Activated naive CD4-positive, alpha-beta T cell treated with anti-CD3 and anti-CD28 coated beads for 36 hours (primary cell): Measurements from ENCODE around the gene UMODL1. TPM values are rescaled to one million over a fixed set of nuclear protein-coding genes. Genes with fewer than 3 reads are reported as not detected.
"Not testable (repeated sequence)": the region's sequence is repeated elsewhere in the genome, so short reads cannot be mapped to it uniquely, and the experiment has no call there.

ENCODE experiments used
- CTCF ChIA-PET: fragments of 350-600 bp; sonication (Branson Sonifier 250); formaldehyde crosslinking; loops from one replicate; lab custom pipeline; 2021; ENCODE audit warnings: antibody characterized with exemption; lab: Charles Lee
- DNase-seq: peaks from one replicate; pipeline ENCODE4 v3.0.0-alpha.2; 2020
- H3K27ac Mint-ChIP-seq: one replicate; pipeline ENCODE4 v1.8.0; 2021; ENCODE audit warnings: mild to moderate bottlenecking, mixed read lengths
- H3K27me3 Mint-ChIP-seq: one replicate; pipeline ENCODE4 v1.8.0; 2021; ENCODE audit warnings: low read depth, mixed read lengths
- H3K36me3 Mint-ChIP-seq: one replicate; pipeline ENCODE4 v1.8.0; 2021; ENCODE audit warnings: low read depth, mixed read lengths
- H3K4me1 Mint-ChIP-seq: one replicate; pipeline ENCODE4 v1.8.0; 2021; ENCODE audit warnings: low read depth, mixed read lengths
- H3K4me3 Mint-ChIP-seq: one replicate; pipeline ENCODE4 v1.8.0; 2021; ENCODE audit warnings: mild to moderate bottlenecking, moderate library complexity, mixed read lengths
- H3K9me3 Mint-ChIP-seq: one replicate; pipeline ENCODE4 v1.8.0; 2021; ENCODE audit warnings: mixed read lengths
- intact Hi-C: fragments of 100-400 bp; cut with micrococcal nuclease; formaldehyde crosslinking; loops from one replicate; pipeline ENCODE4 v1.15.1; 2023
- total RNA-seq, 2 experiments: library from RNA; stranded (reverse); gene quantifications; one replicate each; pipeline ENCODE4 v1.2.3, GENCODE V29; 2021

UMODL1 gene
- total RNA-seq, 2 experiments from 2014 or later: not detected

DNA sequence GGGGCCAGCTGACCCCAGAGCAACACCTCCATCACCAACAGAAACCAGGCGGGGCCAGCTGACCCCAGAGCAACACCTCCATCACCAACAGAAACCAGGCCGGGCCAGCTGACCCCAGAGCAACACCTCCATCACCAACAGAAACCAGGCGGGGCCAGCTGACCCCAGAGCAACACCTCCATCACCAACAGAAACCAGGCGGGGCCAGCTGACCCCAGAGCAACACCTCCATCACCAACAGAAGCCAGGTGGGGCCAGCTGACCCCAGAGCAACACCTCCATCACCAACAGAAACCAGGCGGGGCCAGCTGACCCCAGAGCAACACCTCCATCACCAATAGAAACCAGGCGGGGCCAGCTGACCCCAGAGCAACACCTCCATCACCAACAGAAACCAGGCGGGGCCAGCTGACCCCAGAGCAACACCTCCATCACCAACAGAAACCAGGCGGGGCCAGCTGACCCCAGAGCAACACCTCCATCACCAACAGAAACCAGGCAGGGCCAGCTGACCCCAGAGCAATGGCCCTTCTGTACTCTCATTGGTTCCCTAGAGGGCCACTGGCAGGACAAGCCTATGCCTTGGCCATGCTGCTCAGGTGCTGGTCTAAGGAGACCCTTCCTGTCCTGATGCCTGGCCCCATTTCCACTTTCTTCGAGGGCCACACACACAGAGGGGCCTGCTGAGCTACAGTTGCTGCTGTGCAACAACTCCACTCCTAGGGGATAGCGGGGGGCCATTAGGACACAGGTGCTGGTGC, 7.3 kb downstream of the UMODL1 start:
- H3K4me3 Mint-ChIP-seq, H3K27me3 Mint-ChIP-seq, H3K9me3 Mint-ChIP-seq, intact Hi-C loops, H3K4me1 Mint-ChIP-seq, DNase-seq, H3K27ac Mint-ChIP-seq, H3K36me3 Mint-ChIP-seq: not testable (repeated sequence)
- CTCF ChIA-PET: interaction anchor here (0.7 kb wide), 1 partner anchor 228 kb away, joined by 5 read pairs; no protein-coding TSS in a partner anchor

DNA sequence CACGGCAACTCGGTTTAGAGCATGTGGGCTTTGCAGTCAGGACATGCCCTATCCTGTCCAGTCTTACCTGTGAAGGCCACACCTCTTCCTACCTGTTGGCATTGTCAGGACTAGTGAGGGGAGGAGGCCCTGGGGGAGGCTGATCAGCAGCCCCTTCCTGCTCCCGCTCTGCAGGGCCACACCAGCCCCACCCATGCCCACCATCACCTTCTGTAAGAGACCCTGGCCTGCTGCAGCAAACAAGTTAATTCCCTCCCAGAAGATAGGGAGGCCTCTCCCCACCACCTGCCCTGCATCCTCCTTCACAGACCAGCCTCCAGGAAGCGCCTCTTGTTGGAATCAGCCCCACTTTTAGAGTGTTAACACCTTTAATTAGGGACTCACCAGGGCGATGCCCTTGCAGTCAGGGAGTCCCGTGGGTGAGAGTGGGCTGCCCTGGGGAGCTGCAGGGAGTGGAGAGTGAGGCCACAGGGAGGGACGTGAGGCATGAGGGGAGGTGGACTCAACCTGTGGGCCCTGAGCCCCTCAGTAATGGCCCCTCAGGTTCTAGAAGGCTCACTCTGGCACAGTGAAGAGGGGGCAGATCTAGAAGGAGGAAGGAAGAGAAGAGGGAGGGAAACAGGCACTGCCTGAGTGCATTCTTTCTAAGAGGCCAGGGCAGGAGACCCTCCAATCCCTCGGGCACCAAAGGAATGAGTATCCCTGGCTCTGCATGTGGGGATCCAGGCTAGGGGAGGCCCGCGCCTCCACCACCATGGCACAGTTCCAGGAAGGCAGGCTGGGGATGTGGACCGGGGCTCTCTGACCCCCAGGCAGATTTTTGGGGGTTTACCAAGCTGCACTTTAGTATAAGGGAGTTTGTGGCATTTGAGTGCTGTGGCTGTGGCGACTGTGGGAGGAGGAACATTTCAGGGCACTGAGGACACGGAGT, 8.2 kb downstream of the UMODL1 start:
- DNase-seq: no peak
- Mint-ChIP-seq H3K36me3 (no peaks in the 10 kb centered on the region), H3K27me3 (no peaks in the 10 kb centered on the region), H3K4me1 (no peaks in the 10 kb centered on the region), H3K27ac (no peak overlapping the region), H3K4me3 (no peak overlapping the region), H3K9me3 (no peaks in the 10 kb centered on the region)
- intact Hi-C loops: no loop called here
- CTCF ChIA-PET: interaction anchor here (1.7 kb wide), 1 partner anchor 28 kb away, joined by 4 read pairs; no protein-coding TSS in a partner anchor

GRCh38 chr21:42079939-42080787, 9.0 kb downstream of the UMODL1 start:
- intact Hi-C loops: no loop called here
- Mint-ChIP-seq H3K4me1 (no peaks in the 10 kb centered on the region), H3K27ac (no peak overlapping the region), H3K9me3 (no peaks in the 10 kb centered on the region), H3K4me3 (no peak overlapping the region), H3K36me3 (no peaks in the 10 kb centered on the region), H3K27me3 (no peaks in the 10 kb centered on the region)
- DNase-seq: no peak
- CTCF ChIA-PET: interaction anchor here (1.7 kb wide), 1 partner anchor 28 kb away, joined by 4 read pairs; no protein-coding TSS in a partner anchor

GRCh38 chr21:42080788-42081083, 9.6 kb downstream of the UMODL1 start:
- Mint-ChIP-seq H3K36me3 (no peaks in the 10 kb centered on the region), H3K4me3 (no peak overlapping the region), H3K4me1 (no peaks in the 10 kb centered on the region), H3K27me3 (no peaks in the 10 kb centered on the region), H3K27ac (no peak overlapping the region), H3K9me3 (no peaks in the 10 kb centered on the region)
- CTCF ChIA-PET: interaction anchor here (1.7 kb wide), 1 partner anchor 27 kb away, joined by 4 read pairs; no protein-coding TSS in a partner anchor
- intact Hi-C loops: no loop called here
- DNase-seq: no peak

DNA sequence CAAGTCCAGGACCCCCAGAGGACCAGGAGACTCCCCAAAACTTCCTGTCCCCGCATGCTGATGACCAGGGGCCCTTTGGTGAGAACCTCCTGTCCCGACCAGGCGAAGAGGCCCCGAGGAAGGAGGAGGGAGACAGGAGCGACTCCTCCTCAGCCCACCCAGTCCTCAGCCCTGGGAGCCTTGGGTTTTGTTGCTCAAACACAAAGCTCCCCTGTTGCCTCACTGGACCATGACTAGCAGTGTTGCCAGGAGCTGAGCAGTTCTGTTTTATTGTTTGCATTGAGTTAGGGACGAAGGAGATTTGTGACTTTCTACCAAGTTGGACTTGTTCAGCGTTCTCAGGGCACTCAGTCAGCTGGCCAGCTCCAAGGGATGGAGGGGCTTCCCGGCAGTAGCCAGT, 10.0 kb downstream of the UMODL1 start:
- DNase-seq: no peak
- H3K4me3 Mint-ChIP-seq: no peak overlapping the region
- H3K4me1 Mint-ChIP-seq: no peaks in the 10 kb centered on the region
- CTCF ChIA-PET: interaction anchor here (1.7 kb wide), 1 partner anchor 27 kb away, joined by 4 read pairs; no protein-coding TSS in a partner anchor
- H3K36me3 Mint-ChIP-seq: no peaks in the 10 kb centered on the region
- H3K27me3 Mint-ChIP-seq: no peaks in the 10 kb centered on the region
- no peaks in the 10 kb centered on the region for H3K9me3 Mint-ChIP-seq
- intact Hi-C loops: no loop called here
- H3K27ac Mint-ChIP-seq: no peak overlapping the region

GRCh38 chr21:42081931-42082381, 10.8 kb downstream of the UMODL1 start:
- no peak overlapping the region for H3K4me3 Mint-ChIP-seq
- H3K36me3 Mint-ChIP-seq: no peaks in the 10 kb centered on the region

GRCh38 chr21:42082501-42083360, 11.6 kb downstream of the UMODL1 start:
- Mint-ChIP-seq H3K27me3 (no peaks in the 10 kb centered on the region), H3K36me3 (no peaks in the 10 kb centered on the region), H3K9me3 (no peaks in the 10 kb centered on the region), H3K27ac (no peak overlapping the region), H3K4me1 (no peaks in the 10 kb centered on the region), H3K4me3 (no peak overlapping the region)
- intact Hi-C loops: no loop called here
- DNase-seq: no peak
- CTCF ChIA-PET: interaction anchor here (1.5 kb wide), 1 partner anchor 25 kb away, joined by 5 read pairs; no protein-coding TSS in a partner anchor

More at GRCh38 chr21:42081931-42082381, 10.8 kb downstream of the UMODL1 start:
- intact Hi-C loops: no loop called here
- no peaks in the 10 kb centered on the region for H3K4me1 Mint-ChIP-seq
- DNase-seq: no peak
- no peaks in the 10 kb centered on the region for H3K27me3 Mint-ChIP-seq
- H3K9me3 Mint-ChIP-seq: no peaks in the 10 kb centered on the region
- CTCF ChIA-PET: interaction anchor here (1.5 kb wide), 1 partner anchor 26 kb away, joined by 5 read pairs; no protein-coding TSS in a partner anchor
- no peak overlapping the region for H3K27ac Mint-ChIP-seq

DNA sequence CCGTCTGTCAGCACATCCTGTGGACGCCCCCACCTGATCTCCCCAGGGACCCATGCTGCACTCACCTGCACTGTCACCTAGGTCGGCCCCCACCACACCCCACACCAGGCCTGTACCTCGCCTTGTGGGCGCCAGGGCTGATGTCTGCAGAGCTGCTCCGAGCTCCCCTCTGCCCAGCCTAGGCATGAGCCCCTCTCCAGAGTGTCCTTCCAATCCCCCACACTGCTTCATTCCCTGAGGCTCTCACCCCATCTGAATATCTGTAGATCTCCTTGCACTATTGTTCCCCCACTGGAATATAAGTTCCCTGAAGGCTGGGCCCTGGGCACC, 12.2 kb downstream of the UMODL1 start:
- Mint-ChIP-seq H3K9me3 (no peaks in the 10 kb centered on the region), H3K36me3 (no peaks in the 10 kb centered on the region), H3K4me3 (no peak overlapping the region), H3K27me3 (no peaks in the 10 kb centered on the region), H3K4me1 (no peaks in the 10 kb centered on the region), H3K27ac (no peak overlapping the region)
- no peak for DNase-seq
- CTCF ChIA-PET: interaction anchor here (1.5 kb wide), 1 partner anchor 25 kb away, joined by 5 read pairs; no protein-coding TSS in a partner anchor
- intact Hi-C loops: no loop called here

GRCh38 chr21:42084079-42084478, 13.0 kb downstream of the UMODL1 start:
- no peaks in the 10 kb centered on the region for H3K36me3 Mint-ChIP-seq
- intact Hi-C loops: no loop called here
- no peak overlapping the region for H3K27ac Mint-ChIP-seq
- no peak overlapping the region for H3K4me3 Mint-ChIP-seq
- H3K27me3 Mint-ChIP-seq: no peaks in the 10 kb centered on the region
- H3K4me1 Mint-ChIP-seq: peaks cover 4% of the 10 kb centered on the region
- H3K9me3 Mint-ChIP-seq: no peaks in the 10 kb centered on the region
- no peak for DNase-seq
- CTCF ChIA-PET: no interaction called here

GRCh38 chr21:42085246-42086077, 14.3 kb downstream of the UMODL1 start:
- Mint-ChIP-seq H3K27me3 (no peaks in the 10 kb centered on the region), H3K27ac (no peak overlapping the region), H3K9me3 (no peaks in the 10 kb centered on the region), H3K4me3 (no peak overlapping the region), H3K36me3 (no peaks in the 10 kb centered on the region), H3K4me1 (peaks cover 10% of the 10 kb centered on the region)
- intact Hi-C loops: no loop called here
- DNase-seq: no peak
- CTCF ChIA-PET: interaction anchor here (1.0 to 3.5 kb wide), 2 partner anchors 9 to 22 kb away, joined by 3 to 21 read pairs; no protein-coding TSS in a partner anchor
